Activated T-helper 9 cell treated with anti-CD3 and anti-CD28 coated beads, Interleukin-2, amount 50 U/mL, for 16 hours (primary cell): ENCODE data around the gene MRPL39.

Experiments used
- DNase-seq: peaks from one replicate; pipeline ENCODE4 v3.0.0-alpha.2; 2020; ENCODE audit warnings: low read depth

Gene MRPL39

DNA sequence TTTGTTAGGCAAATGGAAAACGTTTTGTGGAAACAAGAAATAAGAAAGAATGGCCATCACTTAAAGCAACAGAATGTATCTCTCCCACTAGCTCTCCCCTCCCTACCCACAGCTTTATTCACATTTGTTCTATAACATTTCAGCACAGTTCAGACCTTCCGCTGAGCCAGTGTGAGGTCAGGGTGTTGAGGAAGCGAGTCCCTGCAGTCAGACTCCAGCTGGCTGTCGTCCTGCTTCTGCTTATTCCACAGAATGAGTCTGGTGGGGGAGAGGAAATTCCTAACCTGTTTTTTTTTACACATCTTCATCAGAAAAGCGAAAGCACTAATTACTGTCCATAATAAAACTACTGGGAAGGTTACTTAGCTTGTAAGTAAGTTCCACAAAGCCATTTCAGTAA is 39.0 kb downstream of the MRPL39 start:
- DNase-seq = no peak

DNA sequence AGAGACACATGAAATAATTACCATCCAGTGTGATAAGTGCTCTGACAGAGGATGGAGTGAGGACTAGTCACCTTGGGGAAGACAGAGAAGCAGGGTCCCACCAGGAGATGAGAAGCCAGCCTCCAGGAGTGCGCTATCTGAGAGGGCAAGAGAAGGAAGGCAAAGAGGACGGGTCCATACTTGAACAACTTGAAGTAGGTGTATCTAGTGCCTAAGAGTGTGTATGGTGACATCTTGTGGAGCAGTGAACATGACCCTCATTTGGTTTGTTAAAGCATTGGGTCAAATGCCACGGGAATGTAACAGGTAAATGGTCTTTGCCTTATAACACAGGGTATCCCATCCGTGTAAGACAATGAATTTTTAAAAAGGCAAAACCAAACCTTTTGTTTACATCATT is 39.8 kb downstream of the MRPL39 start:
- no peak for DNase-seq

DNA sequence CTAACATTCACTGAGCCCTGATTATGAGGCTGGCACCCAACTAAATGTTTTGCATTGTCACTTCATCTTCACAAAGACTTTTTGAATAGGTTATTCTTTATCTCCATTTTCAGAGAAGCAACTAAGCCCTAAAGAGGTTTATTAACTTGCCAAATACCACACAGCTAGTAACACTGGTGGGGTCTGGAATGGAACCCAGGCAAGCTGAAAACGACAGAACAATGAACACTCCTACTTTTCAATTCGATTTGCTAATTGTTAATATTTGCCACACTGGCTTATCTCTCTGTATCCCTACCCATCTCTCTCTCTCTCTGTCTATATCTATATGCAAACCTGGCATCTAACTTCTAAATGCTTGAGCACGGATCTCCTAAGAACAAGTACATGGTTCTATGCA is 40.6 kb downstream of the MRPL39 start:
- no peak for DNase-seq

DNA sequence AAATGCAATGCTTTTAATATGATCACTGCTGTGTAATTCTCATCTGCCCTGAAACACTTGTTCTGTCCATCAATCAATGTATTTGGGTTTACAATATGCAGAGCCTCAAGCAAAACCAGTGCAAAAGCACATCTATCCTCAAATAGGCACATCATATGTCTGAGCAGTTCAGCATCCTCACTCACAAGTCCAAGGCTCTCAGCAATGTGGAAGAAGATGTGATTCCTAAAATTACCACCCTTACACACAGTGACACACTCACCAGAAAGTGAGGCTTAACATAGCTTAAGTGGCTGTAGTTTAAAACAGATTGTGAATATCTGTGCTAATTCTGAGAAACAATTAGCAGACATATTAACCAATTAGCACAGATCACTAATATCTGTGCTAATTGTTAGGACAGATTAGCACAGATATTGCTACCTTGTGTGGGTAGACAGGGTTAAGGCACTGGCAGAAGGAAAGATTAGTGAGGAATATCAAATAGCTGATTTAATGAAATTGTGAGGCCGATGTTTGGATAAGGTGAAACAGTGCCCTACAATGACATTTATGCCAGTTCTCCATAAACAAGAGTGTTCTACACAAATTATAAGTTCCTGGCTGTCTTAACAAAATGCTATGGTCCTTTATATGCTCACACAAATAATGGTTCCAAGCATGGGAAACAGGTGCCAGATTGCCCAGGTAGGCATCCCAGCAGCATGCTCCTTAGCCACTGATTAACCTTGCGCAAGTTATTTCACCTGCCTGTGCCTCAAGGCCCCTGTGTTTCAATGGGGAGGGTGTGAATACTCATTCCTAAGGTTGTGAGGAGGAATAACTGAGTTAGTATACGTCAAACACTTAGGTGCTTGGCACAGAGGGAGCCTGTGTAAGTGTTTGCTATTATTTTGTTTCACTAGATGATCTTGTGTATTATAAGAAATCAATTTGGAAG is 41.7 kb downstream of the MRPL39 start:
- no peak for DNase-seq

DNA sequence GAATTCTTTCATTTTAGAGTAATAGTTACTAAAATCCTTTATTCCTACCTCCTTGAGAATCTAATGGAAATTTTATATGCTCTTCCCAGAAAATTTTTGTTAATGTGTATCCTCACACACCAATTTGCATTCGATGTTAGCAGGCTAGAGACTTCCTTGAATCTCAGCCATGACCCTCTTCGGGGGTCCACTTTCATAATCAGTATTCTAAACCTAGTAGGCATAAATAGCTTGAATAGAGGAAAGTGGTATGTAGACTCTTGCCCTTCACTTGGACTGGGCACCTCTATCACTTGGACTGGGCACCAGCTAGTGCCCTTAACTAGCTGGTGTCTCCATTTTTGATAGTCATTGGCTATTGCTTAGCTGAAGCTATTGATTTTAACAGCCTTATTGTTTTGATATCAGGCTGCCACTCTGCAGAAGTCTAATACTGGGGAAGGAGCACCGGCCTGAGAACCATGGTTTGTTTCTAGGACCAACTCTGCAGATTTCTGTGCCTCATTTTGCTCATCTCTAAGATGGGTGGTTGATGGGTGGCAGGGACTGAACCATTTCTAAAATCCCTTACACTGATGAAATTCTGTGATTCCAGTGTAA is 42.8 kb downstream of the MRPL39 start:
- DNase-seq = no peak

DNA sequence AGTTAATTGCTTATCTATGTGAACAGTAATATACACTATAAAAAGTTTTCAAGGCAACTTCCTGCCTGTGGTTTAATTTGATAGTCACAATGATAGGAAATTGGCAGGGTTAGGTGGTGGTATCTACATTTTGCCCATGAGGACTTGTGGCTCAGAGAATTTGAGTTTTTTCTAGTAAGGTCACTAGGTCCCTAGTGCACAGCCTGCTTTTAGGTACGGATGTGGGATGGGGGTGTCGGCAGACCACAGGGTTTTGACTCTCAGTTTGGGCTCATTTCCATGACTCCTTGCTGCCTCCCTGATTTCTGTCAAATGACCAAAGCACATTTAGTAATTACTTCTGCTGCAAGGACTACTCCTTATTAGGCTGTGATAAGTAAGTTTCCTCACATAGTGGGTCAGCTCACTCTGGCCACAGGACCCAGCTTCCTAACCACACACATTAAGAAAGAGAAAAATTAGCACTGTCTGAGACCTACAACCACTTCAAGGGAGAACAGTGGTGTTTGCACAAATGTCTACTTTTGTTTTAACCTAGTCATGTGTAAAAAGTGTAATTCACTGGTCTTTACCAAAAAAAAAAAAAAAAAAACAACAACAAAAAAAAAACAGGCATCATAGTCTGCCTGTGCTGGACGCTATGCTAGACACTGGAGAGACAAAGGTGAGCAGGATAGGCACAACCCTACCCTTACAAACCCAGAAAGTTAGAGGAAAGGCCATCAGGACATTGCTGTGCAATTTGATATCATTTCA is 43.7 kb downstream of the MRPL39 start:
- no peak for DNase-seq

DNA sequence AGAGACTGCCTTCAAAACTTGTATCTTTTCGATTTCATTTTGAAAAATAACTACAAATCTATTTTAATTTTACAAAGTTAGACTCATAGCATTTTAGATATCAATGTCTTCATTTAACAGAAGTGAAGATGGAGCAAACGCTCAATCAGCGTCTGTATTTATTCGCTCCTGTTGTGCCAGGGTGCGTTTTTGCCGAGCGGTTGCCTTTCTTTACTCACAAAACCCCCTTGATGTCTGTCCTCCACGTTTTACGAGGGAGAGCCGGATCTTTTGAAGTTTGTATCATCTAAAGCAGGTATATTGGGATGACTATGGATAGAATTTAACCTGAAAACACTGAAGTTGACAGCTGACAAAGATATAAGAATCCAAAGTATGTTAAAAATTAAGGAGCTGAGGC is 44.6 kb downstream of the MRPL39 start:
- DNase-seq = no peak

DNA sequence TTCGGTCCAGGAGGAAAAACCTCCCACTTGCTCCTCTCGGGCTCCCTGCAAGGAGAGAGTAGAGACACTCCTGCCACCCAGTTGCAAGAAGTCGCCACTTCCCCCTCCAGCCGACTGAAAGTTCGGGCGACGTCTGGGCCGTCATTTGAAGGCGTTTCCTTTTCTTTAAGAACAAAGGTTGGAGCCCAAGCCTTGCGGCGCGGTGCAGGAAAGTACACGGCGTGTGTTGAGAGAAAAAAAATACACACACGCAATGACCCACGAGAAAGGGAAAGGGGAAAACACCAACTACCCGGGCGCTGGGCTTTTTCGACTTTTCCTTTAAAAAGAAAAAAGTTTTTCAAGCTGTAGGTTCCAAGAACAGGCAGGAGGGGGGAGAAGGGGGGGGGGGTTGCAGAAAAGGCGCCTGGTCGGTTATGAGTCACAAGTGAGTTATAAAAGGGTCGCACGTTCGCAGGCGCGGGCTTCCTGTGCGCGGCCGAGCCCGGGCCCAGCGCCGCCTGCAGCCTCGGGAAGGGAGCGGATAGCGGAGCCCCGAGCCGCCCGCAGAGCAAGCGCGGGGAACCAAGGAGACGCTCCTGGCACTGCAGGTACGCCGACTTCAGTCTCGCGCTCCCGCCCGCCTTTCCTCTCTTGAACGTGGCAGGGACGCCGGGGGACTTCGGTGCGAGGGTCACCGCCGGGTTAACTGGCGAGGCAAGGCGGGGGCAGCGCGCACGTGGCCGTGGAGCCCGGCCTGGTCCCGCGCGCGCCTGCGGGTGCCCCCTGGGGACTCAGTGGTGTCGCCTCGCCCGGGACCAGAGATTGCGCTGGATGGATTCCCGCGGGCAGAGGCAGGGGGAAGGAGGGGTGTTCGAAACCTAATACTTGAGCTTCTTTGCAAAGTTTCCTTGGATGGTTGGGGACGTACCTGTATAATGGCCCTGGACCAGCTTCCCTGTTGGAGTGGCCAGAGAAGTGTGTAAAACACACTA is 45.3 kb downstream of the MRPL39 start:
- peak; percentile 78 for DNase-seq

DNA sequence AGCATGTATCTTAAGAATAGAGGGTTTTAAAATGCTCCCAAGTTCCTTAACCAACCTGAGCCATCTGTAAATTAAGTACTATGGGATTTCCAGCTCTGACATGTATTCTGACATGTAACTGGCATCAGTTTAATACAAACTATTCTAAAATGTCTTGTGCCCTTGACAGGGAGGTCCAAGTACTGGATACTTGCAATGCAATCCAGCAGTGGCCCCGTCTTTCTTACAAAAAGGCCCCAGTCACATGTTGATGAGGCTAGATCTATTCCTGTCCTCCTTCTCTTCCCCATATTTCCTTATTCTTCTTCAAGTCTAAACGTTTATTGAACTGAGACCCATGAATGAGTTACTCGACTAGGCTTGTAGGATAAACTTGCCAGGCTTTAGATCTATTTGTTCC is 46.4 kb downstream of the MRPL39 start:
- DNase-seq = no peak

DNA sequence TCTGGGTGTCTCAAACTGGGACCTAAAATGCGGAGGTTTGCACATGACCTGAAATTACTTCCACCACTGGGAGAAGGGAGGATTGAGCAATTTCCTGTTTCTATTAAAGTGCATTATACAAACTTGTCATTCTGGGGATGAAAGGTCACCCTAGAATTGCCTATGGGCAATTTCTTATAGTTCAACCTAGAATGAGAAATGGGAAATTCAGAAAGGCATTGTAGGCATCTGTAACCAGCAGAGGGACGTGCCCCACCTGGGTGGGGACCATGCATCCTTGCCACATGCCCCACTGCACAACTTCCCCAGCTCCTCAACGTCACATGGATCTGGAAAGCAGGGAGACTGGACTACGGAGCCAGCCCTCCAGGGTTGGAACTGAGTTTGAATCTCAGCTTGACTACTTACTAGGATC is 47.0 kb downstream of the MRPL39 start:
- DNase-seq = no peak

DNA sequence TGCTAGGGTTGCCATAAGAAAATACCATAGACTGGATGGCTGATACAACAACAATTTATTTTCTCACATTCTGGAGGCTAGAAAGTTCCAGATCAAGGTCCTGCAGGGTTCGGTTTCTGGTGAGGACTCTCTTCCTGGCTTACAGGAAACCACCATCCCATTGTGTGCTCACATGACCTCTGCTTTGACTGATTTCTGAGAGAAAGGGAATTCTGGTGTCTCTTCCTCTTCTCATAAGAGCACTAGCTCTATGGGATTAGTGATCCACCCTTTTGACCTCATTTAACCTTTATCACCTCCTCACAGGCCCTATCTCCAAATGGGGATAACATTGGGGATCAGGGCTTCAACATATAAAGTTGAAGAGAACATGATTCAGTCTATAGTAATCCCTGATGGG is 47.5 kb downstream of the MRPL39 start:
- no peak for DNase-seq

DNA sequence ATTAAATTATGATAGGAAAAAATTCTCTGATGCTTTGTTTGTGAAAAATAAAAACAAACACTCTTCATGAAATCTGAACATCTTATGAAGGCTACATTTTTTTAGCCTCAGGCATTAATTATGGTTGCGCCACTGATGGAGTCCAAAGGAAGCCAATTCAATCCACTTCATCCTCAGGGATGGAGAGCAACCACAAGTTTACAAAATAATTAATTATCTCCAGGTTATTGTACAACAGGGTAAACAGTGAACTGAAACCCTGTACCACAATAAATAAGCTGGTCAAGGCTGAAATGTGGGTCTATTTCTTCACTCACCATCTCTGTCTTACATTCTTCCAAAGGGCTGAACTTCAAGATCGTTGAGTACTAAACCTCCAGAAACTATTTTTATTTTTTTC is 49.2 kb downstream of the MRPL39 start:
- no peak for DNase-seq

DNA sequence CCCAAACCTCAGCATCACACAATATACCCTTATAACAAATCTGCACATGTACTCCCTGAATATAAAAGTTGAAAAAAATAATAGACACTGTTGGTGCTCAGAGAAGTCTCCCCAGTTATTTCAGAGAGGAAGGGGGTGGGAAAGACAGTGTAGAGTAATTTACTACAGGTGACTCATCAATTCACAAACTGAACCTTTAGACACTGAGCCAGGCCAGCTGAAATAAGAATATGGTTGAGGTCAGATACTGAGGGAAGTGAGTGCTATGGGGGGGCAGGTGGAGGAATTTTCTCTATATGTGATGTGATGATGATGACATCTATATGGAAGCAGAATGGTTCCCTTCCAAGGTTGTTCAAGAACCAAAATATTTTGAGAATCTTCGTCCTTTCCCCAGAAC is 50.1 kb downstream of the MRPL39 start:
- DNase-seq = no peak

DNA sequence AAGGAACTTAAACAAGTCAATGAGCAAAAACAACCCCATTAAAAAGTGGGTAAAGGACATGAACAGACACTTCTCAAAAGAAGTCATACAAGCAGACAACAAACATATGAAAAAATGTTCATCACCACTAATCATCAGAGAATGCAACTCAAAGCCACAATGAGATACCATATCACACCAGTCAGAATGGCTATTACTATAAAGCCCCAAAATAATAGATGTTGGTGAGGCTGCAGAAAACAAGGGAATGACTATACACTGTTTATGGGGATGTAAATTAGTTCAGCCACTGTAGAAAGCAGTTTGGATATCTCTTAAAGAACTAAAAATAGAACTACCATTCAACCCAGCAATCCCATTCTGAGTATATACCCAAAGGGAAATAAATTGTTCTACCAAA is 51.2 kb downstream of the MRPL39 start:
- DNase-seq = no peak

DNA sequence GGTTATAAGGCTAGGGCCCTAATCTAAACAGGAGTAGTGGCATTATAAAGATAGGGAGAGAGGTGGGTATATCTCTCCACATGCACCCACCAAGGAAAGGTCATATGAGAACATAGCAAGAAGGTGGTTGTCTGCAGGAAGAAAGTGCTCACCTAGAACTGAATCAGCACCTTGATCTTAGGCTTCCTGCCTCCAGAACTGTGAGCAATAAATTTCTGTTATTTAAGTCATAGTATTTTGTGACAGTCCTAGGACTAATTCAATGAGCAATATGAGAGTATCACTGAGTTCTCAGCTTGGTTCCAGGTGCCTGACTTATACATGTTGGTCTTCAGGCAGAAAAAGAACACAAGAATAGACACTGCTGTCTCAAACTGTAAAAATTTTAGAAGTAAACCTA is 51.8 kb downstream of the MRPL39 start:
- DNase-seq = no peak

DNA sequence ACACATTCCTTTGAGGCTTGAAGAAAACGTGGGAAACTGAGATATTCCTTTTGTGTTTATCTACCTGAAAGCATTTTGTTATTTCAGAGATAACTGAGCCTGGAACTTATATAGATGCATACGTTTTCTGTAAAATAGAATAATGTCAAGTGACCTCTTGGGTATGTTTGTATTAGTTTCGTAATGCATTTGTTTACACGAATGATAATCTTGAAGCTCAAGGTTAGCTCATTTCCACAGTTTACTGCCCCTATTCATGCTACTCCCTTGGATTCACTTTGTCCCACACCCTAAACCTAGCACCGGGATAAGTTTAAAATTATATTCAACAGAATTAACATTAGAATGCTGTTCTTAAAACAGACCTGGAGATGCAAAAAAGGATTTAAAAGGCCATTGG is 54.4 kb downstream of the MRPL39 start:
- no peak for DNase-seq

DNA sequence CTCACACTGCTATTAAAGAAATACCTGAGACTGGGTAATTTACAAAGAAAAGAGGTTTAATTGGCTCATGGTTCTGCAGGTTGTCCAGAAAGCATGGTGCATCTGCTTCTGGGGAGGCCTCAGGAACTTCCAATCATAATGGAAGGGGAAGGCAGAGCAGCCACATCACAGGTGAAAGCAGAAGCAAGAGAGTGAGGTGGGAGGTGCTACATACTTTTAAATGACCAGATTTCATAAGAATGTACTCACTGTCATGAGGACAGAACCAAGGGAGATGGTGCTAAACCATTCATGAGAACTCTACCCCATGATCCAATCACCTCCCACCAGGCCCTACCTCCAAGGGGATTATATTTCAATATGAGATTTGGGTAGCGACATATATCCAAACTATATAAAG is 55.7 kb downstream of the MRPL39 start:
- DNase-seq = no peak

DNA sequence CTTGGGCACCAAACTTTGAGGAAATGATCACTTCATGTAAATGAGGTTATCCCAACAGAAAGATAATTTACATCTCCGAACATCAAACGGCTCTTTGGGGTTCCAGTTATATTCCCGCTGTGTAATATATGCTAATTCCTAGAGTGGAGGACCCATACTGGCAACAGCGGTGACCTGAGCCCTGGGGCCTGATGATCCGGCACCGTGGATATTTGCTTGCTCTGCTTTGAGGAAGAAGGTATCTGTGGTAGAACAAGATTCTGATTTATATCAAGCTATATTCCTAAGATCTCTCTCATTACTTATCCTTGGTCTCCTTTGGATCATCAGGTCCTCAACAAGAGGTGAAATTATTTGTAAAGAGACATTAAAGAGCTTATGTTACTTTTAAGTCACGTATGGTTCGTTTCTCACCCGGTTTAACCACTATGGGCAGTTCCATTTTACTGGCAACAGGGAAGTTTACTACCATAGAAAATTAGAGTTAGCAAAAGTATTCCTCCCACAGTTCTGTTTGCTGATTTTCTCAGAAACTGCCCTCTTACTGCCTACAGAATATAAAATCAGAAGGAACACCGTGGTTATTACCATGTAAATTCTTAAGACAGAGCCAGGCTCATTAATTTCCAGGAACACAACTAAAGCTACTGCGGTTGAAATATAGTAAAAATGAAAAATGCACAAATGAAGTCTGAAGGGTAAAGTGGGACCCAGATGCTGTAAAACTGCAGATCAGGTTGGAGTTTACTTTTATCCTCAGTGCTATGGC is 56.7 kb downstream of the MRPL39 start:
- no peak for DNase-seq

DNA sequence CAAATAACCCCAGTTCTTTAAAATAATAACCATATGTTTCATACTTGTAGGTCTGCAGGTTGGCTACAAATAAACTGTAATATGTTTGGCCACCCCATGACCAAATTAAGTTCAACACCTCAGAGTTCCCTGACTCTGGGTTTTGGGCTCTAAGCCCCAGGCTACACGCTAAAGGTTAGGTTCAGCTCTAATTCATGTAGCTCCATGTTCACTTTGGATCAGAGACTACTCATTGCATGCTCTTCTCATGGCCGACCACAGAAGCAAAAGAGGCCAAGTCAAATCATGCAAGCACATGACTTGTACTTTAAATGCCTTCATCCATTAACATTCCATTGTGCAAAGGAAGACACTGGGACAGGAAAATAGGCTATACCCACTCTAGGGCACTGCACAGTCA is 66.2 kb downstream of the MRPL39 start:
- DNase-seq = no peak

DNA sequence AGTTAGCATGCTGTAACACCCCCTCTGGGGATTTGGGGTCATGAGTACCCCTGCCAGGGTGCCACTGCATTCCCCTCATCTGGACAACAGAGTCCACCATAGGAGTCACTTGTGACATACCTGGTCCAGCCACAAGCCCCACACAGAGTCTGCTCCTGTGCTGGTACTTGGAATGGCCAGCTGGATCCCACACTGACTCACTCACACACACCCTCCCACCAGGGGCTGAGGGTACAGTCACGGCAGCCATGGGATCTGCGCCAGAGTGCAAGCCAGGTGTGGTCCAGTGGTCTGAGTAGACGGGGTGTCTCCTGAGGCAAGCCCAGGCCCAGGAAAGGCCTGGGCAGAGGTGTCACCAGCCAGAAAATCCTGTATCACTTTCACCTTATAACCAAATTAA is 67.7 kb downstream of the MRPL39 start:
- DNase-seq = no peak

DNA sequence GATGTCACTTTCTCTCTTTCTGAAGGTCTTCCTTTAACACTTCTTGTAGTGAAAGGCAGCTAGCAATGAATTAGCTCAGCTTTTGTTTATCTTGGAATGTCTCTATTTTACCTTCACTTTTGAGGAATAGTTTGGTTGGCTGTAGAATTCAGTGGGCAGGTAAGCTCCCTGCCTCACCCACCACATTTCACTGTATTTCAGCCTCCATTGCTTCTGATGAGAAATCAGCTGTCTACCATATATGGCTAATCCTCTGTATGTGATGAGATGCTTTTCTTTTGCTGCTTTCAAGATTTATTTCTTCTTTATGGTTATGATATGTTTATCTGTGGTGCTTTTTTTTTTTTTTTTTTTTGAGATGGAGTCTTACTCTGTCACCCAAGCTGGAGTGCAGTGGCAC is 70.1 kb downstream of the MRPL39 start:
- no peak for DNase-seq
